ENCODE measurements around the gene FXYD6.

- TF ChIP-seq CTCF (IDR thresholded peaks at IDR 0.05) (no peak), POLR2A (IDR thresholded peaks at IDR 0.05) (no peak)
These were observed 23.7 kb upstream of the FXYD6 start for GRCh38 chr11:117900121-117900648.

Measured in Peyer's patch (tissue), 4 donors.